ENCODE results near the gene SHOC2. TPM values are rescaled to one million over a fixed set of nuclear protein-coding genes. Genes with fewer than 3 reads are reported as not detected.

Gene SHOC2
- total and polyA plus RNA-seq, 2 of the 8 experiments (the other 6 are each of a cell fraction or from before 2014, with no cell fraction given), result 7.6 to 28.2 TPM

DNA sequence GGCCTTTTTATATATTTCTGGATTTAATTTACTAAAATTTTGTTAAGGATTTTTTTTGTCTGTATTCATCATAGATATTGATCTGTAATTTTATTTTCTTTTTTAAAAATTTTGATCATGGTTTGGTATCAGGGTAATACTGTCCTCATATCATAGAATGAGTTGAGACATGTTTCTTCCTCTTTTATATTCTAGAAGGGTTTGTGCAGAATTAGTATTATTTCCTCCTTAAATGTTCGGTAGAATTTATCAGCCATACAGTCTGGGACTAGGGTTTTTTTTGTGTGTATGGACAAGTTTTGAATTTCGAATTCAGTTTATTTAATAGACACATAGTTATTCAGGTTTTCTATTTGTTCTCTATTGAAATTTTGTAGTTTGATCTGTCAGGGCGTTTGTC is 54.0 kb downstream of the SHOC2 start:
- POLR2A ChIA-PET (ENCODE audit: partially characterized antibody), result no interaction called here
- WGBS, 2 experiments (ENCODE audit: extremely low coverage in 1 of 2, insufficient coverage in 1 of 2, insufficient read length in 1 of 2, insufficient replicate concordance in 2 of 2, low coverage in 1 of 2, low lambda C conversion rate in 2 of 2, missing lambda C conversion rate in 1 of 2), result 88% methylated on average over 3 of the region's 3 CpGs; no CpG with 5 or more reads in 1 of the 2 experiments
- no peaks in the 10 kb centered on the region for H4K20me1 ChIP-seq (replicated peaks in 1 of 2; ENCODE audit: control insufficient read depth in 1 of 2, insufficient read depth in 2 of 2, low read length in 2 of 2)

More for the DNA sequence above, 54.0 kb downstream of the SHOC2 start:
- Histone ChIP-seq H3K14ac (ENCODE audit: insufficient read length) (no peak overlapping the region), H3K4ac (replicated peaks; ENCODE audit: insufficient read length, low read depth, low read length) (no peak overlapping the region), H2AFZ (ENCODE audit: low read length) (no peak overlapping the region), H4K91ac (replicated peaks; ENCODE audit: insufficient read length, low read length) (no peak overlapping the region), H3K23ac (ENCODE audit: insufficient read length) (no peak overlapping the region), H4K5ac (ENCODE audit: insufficient read length, low read depth, low read length) (no peak overlapping the region), H3K9ac (replicated peaks in 1 of 4; ENCODE audit: extremely low read depth in 1 of 4, low read depth in 3 of 4, low read length in 3 of 4) (no peak overlapping the region), H2BK120ac (replicated peaks; ENCODE audit: low read depth, low read length) (no peak overlapping the region), H3K36me3 (ENCODE audit: control insufficient read depth in 2 of 4, insufficient read depth in 4 of 4, low read length in 3 of 4) (no peaks in the 10 kb centered on the region), H2BK20ac (ENCODE audit: low read length) (no peak overlapping the region), H3K4me2 (ENCODE audit: insufficient read depth in 1 of 2, low read depth in 2 of 2, low read length in 2 of 2) (no peak overlapping the region), H3K4me3 (ENCODE audit: extremely low read depth in 1 of 4, insufficient read depth in 2 of 4, low read depth in 3 of 4, low read length in 4 of 4) (no peak overlapping the region), H3K9me3 (ENCODE audit: insufficient read depth in 2 of 2, low read depth in 1 of 2, low read length in 1 of 2) (no peaks in the 10 kb centered on the region), H4K8ac (ENCODE audit: extremely low read depth, insufficient read depth, low read length) (no peak overlapping the region), H3K4me1 (replicated peaks in 1 of 4; ENCODE audit: control insufficient read depth in 3 of 4, insufficient read depth in 4 of 4, low read length in 3 of 4) (peaks cover 0 to 3% (median 0%) of the 10 kb centered on the region in 4 experiments; a peak in 1 of 7 replicates), H2BK15ac (ENCODE audit: low read length) (no peak overlapping the region), H3K27ac (ENCODE audit: low read depth, low read length) (no peak overlapping the region), H2BK5ac (ENCODE audit: low read depth, low read length) (no peak overlapping the region), H3K79me2 (ENCODE audit: control insufficient read depth in 1 of 2, insufficient read depth in 2 of 2, low read length in 2 of 2) (peaks cover 0 to 68% of the 10 kb centered on the region in 2 experiments; a peak in 2 of 4 replicates), H3K79me1 (ENCODE audit: low read depth, low read length) (peaks cover 7% of the 10 kb centered on the region), H3K18ac (ENCODE audit: extremely low read depth, low read length) (no peak overlapping the region), H3K56ac (replicated peaks; ENCODE audit: insufficient read length, low read depth, low read length) (no peak overlapping the region), H3K27me3 (replicated peaks in 1 of 4; ENCODE audit: control insufficient read depth in 3 of 4, extremely low read depth in 1 of 4, insufficient read depth in 3 of 4, low read length in 3 of 4) (no peaks in the 10 kb centered on the region), H3K23me2 (ENCODE audit: low read depth, low read length) (no peaks in the 10 kb centered on the region), H2AK5ac (ENCODE audit: low read depth, low read length) (no peak overlapping the region), H2BK12ac (ENCODE audit: low read depth, low read length) (no peak overlapping the region)
- FAIRE-seq (no peak), DNase-seq (ENCODE audit: low read depth in 1 of 2, low spot score in 2 of 2) (no peak)
- CTCF ChIA-PET (ENCODE audit: partially characterized antibody), result no interaction called here
- TF ChIP-seq GTF2F1 (IDR thresholded peaks at IDR 0.05; ENCODE audit: borderline replicate concordance, low read depth, low read length), result no peak
- TF ChIP-seq TCF12 (IDR thresholded peaks at IDR 0.05; ENCODE audit: low read depth, low read length), result no peak
- no peak for TF ChIP-seq RBBP5 (IDR thresholded peaks at IDR 0.05; ENCODE audit: borderline replicate concordance, low read depth, low read length)
- TF ChIP-seq CHD2 (IDR thresholded peaks at IDR 0.05; ENCODE audit: low read length), result no peak
- TF ChIP-seq GABPA (IDR thresholded peaks at IDR 0.05; ENCODE audit: borderline replicate concordance, insufficient read depth, low read length), result no peak
- no peak for TF ChIP-seq CHD1 (IDR thresholded peaks at IDR 0.05; ENCODE audit: low read depth, low read length)
- no peak for TF ChIP-seq POLR2AphosphoS5 (IDR thresholded peaks at IDR 0.05; ENCODE audit: low read depth, low read length)
- TF ChIP-seq TAF7 (optimal IDR thresholded peaks at IDR 0.05; ENCODE audit: borderline replicate concordance, low read depth, low read length), result no peak

Data from H1 (cell line).